ENCODE results near the gene GPRC5B.

- TF ChIP-seq TAF1 (IDR thresholded peaks at IDR 0.05; ENCODE audit: borderline replicate concordance, low read depth, low read length) = no peak
- no peak for TF ChIP-seq POLR2A (IDR thresholded peaks at IDR 0.05; ENCODE audit: low read depth, low read length)
- TF ChIP-seq POLR2AphosphoS5 (IDR thresholded peaks at IDR 0.05; ENCODE audit: low read depth, low read length) = no peak
Observed at GRCh38 chr16:19837331-19837980, 47.2 kb downstream of the GPRC5B start.

All from GM12892 (cell line).